ENCODE data around the gene ZSCAN18. TPM values are rescaled to one million over a fixed set of nuclear protein-coding genes. Genes with fewer than 3 reads are reported as not detected.

Gene ZSCAN18
- total RNA-seq, 1 experiment from 2014 or later = 0.12 TPM

GRCh38 chr19:58086825-58087710, 11.0 kb downstream of the ZSCAN18 start:
- no peak for ATAC-seq
- Histone ChIP-seq H3K4me3 (replicated peaks in 1 of 2; ENCODE audit: low read depth in 1 of 2, low read length in 2 of 2) (no peak overlapping the region), H3K27ac (ENCODE audit: low read depth, low read length) (no peak overlapping the region), H3K9me2 (ENCODE audit: insufficient read depth) (no peaks in the 10 kb centered on the region), H3K9me3 (ENCODE audit: control insufficient read depth in 1 of 2, insufficient read depth in 1 of 2, low read depth in 1 of 2, low read length in 2 of 2) (peaks cover 9 to 16% of the 10 kb centered on the region in 2 experiments; a peak in 2 of 4 replicates), H2AFZ (ENCODE audit: low read depth, low read length, poor library complexity, severe bottlenecking) (no peak overlapping the region), H3K36me3 (ENCODE audit: control insufficient read depth in 1 of 2, insufficient read depth in 2 of 2, low read length in 2 of 2) (no peaks in the 10 kb centered on the region), H3K79me2 (ENCODE audit: insufficient read depth, low read length) (no peaks in the 10 kb centered on the region), H3K27me3 (ENCODE audit: insufficient read depth, low read length) (no peaks in the 10 kb centered on the region), H3K4me2 (ENCODE audit: low read length) (no peak overlapping the region), H3K9ac (ENCODE audit: low read length) (no peak overlapping the region), H4K20me1 (ENCODE audit: insufficient read depth) (no peaks in the 10 kb centered on the region), H3K4me1 (ENCODE audit: control insufficient read depth in 1 of 2, insufficient read depth in 2 of 2, low read length in 2 of 2) (no peaks in the 10 kb centered on the region)
- CTCF ChIA-PET = no interaction called here
- POLR2A ChIA-PET = no interaction called here
- DNase-seq (ENCODE audit: low read depth, low spot score) = no peak
- BruUV-seq (replicated peaks) = no TSS peak
- intact Hi-C loops (cut with micrococcal nuclease) = no loop called here
- RAD21 ChIA-PET (ENCODE audit: low non-redundant PET in 1 of 2, low total read pairs in 2 of 2, uncharacterized antibody in 2 of 2, unreplicated experiment in 2 of 2) = no interaction called here
- no peak for TF ChIP-seq CBX3 (IDR thresholded peaks at IDR 0.05; ENCODE audit: low read depth)
- no peak for TF ChIP-seq SIN3A (IDR thresholded peaks at IDR 0.05; ENCODE audit: low read depth)
- no peak for TF ChIP-seq TCF7L2 (IDR thresholded peaks at IDR 0.05; ENCODE audit: borderline replicate concordance, extremely low read depth, insufficient read depth, insufficient read length)
- no peak for TF ChIP-seq EZH2 (IDR thresholded peaks at IDR 0.05)
- no peak for TF ChIP-seq ZNF274 (IDR thresholded peaks at IDR 0.05; ENCODE audit: low read depth, low read length)
- TF ChIP-seq ZFX (IDR thresholded peaks at IDR 0.05) = no peak
- no peak for TF ChIP-seq MAX (IDR thresholded peaks at IDR 0.05)
- no peak for TF ChIP-seq ZBTB33 (IDR thresholded peaks at IDR 0.05; ENCODE audit: extremely low read depth, insufficient replicate concordance, low read length)
- TF ChIP-seq ATF3 (IDR thresholded peaks at IDR 0.05) = no peak
- TF ChIP-seq JUND (IDR thresholded peaks at IDR 0.05) = no peak
- no peak for TF ChIP-seq ELF1 (IDR thresholded peaks at IDR 0.05; ENCODE audit: borderline replicate concordance, low read depth)
- TF ChIP-seq REST (IDR thresholded peaks at IDR 0.05; ENCODE audit: low read depth) = no peak
- no peak for TF ChIP-seq EGR1 (IDR thresholded peaks at IDR 0.05; ENCODE audit: low read depth)
- no peak for TF ChIP-seq SP1 (IDR thresholded peaks at IDR 0.05; ENCODE audit: low read depth)
- TF ChIP-seq SRF (IDR thresholded peaks at IDR 0.05; ENCODE audit: low read depth) = no peak
- TF ChIP-seq CEBPB (IDR thresholded peaks at IDR 0.05; ENCODE audit: low read depth) = no peak
- no peak for TF ChIP-seq FOSL1 (IDR thresholded peaks at IDR 0.05; ENCODE audit: low read depth)
- no peak for TF ChIP-seq CTCF (IDR thresholded peaks at IDR 0.05 in 2 of 3, conservative IDR thresholded peaks at IDR 0.05 in 1 of 3; ENCODE audit: borderline replicate concordance in 1 of 3, insufficient read depth in 1 of 3, low read depth in 2 of 3, low read length in 2 of 3)
- no peak for TF ChIP-seq EZH2phosphoT487 (IDR thresholded peaks at IDR 0.05; ENCODE audit: borderline replicate concordance)
- no peak for TF ChIP-seq RAD21 (IDR thresholded peaks at IDR 0.05; ENCODE audit: low read depth)

All from HCT116 (cell line).